Measurements from ENCODE around the gene C17orf78. TPM values are rescaled to one million over a fixed set of nuclear protein-coding genes. Genes with fewer than 3 reads are reported as not detected.
"Not testable (repeated sequence)": the region's sequence is repeated elsewhere in the genome, so short reads cannot be mapped to it uniquely, and the experiment has no call there.

C17orf78 gene
- total RNA-seq: not detected in 2 replicates

DNA sequence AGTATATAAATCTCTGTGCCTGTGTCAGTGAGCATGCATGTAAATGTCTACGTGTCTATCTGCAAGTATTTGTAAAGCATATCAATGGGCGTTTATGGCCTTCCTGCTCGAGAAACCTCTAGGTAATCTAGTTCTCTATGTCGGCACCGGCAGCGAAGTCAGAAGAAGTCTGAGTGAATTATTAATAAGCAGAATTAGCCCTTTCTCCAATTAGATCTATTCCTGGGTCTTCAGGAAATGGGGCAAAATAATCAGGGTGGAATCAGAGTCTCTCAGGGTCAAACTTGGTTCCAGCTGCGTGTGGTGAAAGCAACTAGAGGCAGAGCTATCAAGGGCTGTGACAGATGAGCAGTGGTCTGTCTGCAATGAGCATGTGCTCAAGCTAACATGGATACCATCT is at the start of gene C17orf78:
Gene C17orf78, plus strand, starts transcription at position 280 of the 400 bp plus-strand sequence. Its CDS starts 108 bp downstream, at position 388.
- no peak for DNase-seq (ENCODE audit: low spot score)
- Mint-ChIP-seq H3K4me3 (no peak within 1 kb of the TSS), H3K36me3 (ENCODE audit: low read depth) (no peaks in the 10 kb centered on the region), H3K27me3 (ENCODE audit: insufficient read depth) (no peaks in the 10 kb centered on the region), H3K4me1 (ENCODE audit: low read depth) (peaks cover 8% of the 10 kb centered on the region), H3K9me3 (no peaks in the 10 kb centered on the region), H3K27ac (no peak within 1 kb of the TSS)
- intact Hi-C loops (cut with micrococcal nuclease): loop anchor here (10.0 kb wide), 2 partner anchors 111 to 439 kb away; no protein-coding TSS in a partner anchor

DNA sequence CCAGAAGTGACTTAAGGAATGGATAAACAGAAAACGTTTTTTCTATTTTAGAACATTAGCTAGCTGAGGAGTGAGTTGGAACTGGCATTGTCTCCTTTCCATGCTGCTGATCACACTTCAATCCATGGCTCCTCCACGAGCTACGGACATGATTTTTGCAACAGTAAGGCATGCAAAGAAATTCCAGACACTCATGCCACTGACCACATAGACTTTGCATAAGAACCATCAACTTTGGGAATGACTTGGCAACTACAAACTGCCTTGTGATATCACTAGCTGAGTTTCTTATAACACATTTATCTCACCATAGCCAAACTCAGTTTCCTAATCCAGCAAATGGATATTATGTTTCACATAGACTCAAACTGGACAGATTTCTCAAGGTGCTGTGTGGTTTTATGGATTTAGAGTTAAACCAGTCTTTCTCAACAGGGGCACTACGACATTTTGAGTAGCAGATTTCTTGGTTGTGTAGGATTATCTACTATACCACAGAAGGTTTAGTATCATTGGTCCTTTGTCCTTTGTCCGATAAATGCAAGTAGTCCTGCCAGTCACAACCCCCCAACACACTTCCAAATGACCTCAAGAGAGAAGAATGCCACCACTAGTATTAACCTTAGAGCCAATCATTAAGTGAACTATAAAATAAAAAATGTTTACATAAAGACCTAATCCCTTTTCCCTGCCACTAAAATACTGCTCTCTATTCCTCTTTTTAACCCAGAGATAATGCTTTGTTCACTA is 48.3 kb upstream of the C17orf78 start:
- Mint-ChIP-seq H3K9me3 (no peaks in the 10 kb centered on the region), H3K27ac (no peak overlapping the region), H3K4me3 (no peak overlapping the region), H3K4me1 (ENCODE audit: low read depth) (no peaks in the 10 kb centered on the region), H3K36me3 (ENCODE audit: low read depth) (peaks cover 20% of the 10 kb centered on the region), H3K27me3 (ENCODE audit: insufficient read depth) (no peaks in the 10 kb centered on the region)
- DNase-seq (ENCODE audit: low spot score): no peak
- intact Hi-C loops (cut with micrococcal nuclease): no loop called here

DNA sequence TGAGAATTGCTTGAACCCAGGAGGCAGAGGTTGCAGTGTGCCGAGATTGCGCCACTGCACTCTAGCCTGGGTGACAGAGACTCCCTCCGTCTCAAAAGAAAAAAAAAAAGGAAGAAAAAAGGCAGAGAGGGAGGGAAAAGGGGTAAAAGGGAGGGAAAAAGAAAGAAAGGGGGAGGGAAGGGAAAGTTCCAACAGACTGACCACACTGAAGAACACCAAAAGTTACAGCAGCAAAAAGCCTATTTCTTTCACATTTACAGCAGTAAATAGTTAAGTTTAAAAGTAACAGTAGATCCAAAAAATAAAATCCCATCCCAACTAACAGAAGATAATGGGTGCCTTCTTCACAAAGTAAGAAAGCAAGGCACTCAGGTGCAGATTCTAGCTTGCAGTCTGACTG is 36.9 kb upstream of the C17orf78 start:
- no peaks in the 10 kb centered on the region for H3K9me3 Mint-ChIP-seq
- H3K4me3 Mint-ChIP-seq: no peak overlapping the region
- no peak overlapping the region for H3K27ac Mint-ChIP-seq
- peaks cover 15% of the 10 kb centered on the region for H3K36me3 Mint-ChIP-seq (ENCODE audit: low read depth)
- DNase-seq (ENCODE audit: low spot score): no peak
- H3K4me1 Mint-ChIP-seq (ENCODE audit: low read depth): no peaks in the 10 kb centered on the region
- H3K27me3 Mint-ChIP-seq (ENCODE audit: insufficient read depth): no peaks in the 10 kb centered on the region
- intact Hi-C loops (cut with micrococcal nuclease): no loop called here

DNA sequence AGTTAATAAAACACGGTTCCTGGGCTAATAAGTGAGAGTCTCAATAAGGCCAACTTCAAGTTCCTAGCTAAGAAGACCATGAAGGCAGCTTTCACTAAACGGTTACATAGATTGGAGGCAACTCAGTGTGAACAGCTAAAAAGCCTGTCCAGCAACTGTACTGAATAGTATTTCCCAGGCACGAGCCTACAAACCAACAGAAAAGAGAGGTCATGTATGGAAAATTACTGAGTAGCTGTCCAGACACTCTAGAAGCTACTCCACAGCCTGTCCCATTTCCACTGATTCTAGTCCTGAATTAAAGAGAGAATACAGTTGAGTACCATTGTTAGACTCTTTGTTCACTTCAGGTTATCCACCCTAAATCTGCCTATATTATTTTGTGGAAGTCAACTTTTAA is 36.5 kb upstream of the C17orf78 start:
- Mint-ChIP-seq H3K27me3 (ENCODE audit: insufficient read depth) (no peaks in the 10 kb centered on the region), H3K36me3 (ENCODE audit: low read depth) (peaks cover 13% of the 10 kb centered on the region), H3K27ac (no peak overlapping the region), H3K4me1 (ENCODE audit: low read depth) (peaks cover under 1% of the 10 kb centered on the region), H3K4me3 (no peak overlapping the region), H3K9me3 (no peaks in the 10 kb centered on the region)
- DNase-seq (ENCODE audit: low spot score): no peak
- intact Hi-C loops (cut with micrococcal nuclease): no loop called here

DNA sequence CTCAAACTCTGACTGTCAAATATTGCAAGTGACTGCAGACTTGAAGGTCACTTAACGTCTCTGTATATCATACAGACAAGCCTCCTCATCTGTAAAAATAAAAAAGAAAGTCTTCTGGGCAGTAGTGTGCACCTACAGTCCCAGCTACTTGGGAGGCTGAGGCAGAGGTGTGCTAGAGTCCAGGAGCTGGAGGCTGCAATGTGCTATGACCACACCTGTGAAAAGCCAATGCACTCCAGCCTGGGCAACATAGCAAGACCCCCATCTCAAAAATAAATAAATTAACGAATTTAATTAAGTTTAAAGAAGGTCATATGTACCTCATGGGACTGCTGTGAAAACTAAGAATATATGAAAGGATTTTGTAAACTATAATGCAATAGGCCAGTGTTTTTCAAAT is 35.0 kb upstream of the C17orf78 start:
- no peaks in the 10 kb centered on the region for H3K27me3 Mint-ChIP-seq (ENCODE audit: insufficient read depth)
- no peaks in the 10 kb centered on the region for H3K9me3 Mint-ChIP-seq
- no peak overlapping the region for H3K27ac Mint-ChIP-seq

DNA sequence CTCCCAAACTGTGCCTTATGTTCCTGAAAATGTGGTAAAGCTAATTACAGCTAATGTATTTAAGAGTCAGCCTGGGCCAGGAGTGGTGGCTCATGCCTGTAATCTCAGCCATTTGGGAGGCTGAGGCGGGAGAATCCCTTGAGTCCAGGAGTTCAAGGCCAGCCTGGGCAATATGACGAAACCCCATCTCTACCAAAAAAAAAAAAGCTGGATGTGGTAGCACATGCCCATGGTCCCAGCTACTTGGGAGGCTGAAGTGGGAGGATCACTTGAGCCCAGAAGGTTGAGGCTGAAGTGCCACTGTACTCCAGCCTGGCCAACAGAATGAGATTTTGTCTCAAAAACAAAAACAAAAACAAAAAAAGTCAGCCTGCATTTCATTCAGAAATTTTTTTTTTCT is 33.2 kb upstream of the C17orf78 start:
- no peak overlapping the region for H3K27ac Mint-ChIP-seq
- no peak overlapping the region for H3K4me3 Mint-ChIP-seq
- peaks cover 22% of the 10 kb centered on the region for H3K36me3 Mint-ChIP-seq (ENCODE audit: low read depth)
- intact Hi-C loops (cut with micrococcal nuclease): no loop called here
- DNase-seq (ENCODE audit: low spot score): no peak
- H3K9me3 Mint-ChIP-seq: no peaks in the 10 kb centered on the region
- peaks cover 22% of the 10 kb centered on the region for H3K4me1 Mint-ChIP-seq (ENCODE audit: low read depth)
- H3K27me3 Mint-ChIP-seq (ENCODE audit: insufficient read depth): no peaks in the 10 kb centered on the region

More for the DNA sequence above, 35.0 kb upstream of the C17orf78 start:
- DNase-seq (ENCODE audit: low spot score): no peak
- Mint-ChIP-seq H3K4me3 (no peak overlapping the region), H3K4me1 (ENCODE audit: low read depth) (peaks cover 13% of the 10 kb centered on the region), H3K36me3 (ENCODE audit: low read depth) (peaks cover 21% of the 10 kb centered on the region)
- intact Hi-C loops (cut with micrococcal nuclease): no loop called here

DNA sequence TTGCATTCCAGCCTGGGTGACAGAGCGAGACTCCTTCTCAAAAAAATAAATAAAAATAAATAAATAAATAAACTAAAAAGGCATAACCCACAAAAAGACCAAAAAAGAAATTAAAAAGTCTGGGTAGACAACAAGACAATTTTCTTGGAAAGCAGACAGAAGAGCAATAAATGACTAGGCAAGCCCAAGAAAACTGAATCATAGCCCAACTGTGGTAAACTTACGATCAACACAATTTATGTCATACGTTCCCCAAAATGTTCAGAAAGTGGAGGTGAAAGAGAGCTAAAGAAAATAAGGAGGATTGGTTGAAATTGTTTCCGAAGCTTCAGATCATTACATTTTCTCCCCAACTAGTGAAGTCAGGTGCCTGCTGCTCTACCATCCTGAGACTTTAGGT is 31.3 kb upstream of the C17orf78 start:
- no peaks in the 10 kb centered on the region for H3K9me3 Mint-ChIP-seq
- intact Hi-C loops (cut with micrococcal nuclease): loop anchor here (2.0 kb wide), 1 partner anchor 14 kb away; no protein-coding TSS in a partner anchor
- H3K27me3 Mint-ChIP-seq (ENCODE audit: insufficient read depth): no peaks in the 10 kb centered on the region
- H3K27ac Mint-ChIP-seq: peak overlapping the region; percentile 29
- peaks cover 18% of the 10 kb centered on the region for H3K36me3 Mint-ChIP-seq (ENCODE audit: low read depth)
- peaks cover 22% of the 10 kb centered on the region for H3K4me1 Mint-ChIP-seq (ENCODE audit: low read depth)
- DNase-seq (ENCODE audit: low spot score): no peak
- no peak overlapping the region for H3K4me3 Mint-ChIP-seq

DNA sequence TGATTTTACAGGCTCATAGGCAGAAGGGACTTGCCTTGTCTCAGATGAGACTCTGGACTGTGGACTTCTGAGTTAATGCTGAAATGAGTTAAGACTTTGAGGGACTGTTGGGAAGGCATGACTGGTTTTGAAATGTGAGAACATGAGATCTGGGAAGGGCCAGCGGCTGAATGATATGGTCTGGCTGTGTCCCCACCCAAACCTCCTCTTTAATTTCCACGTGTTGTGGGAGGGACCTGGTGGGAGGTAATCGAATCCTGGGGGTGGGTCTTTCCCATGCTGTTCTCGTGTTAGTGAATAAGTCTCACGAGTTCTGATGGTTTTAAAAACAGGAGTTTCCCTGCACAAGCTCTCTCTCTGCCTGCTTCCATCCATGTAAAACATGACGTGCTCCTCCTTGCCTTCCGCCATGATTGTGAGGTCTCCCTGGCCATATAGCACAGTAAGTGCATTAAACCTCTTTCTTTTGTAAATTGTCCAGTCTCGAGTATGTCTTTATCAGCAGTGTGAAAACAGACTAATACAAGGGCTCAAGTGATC is 28.9 kb upstream of the C17orf78 start:
- H3K27ac Mint-ChIP-seq; DNase-seq (ENCODE audit: low spot score); H3K9me3 Mint-ChIP-seq; H3K4me3 Mint-ChIP-seq; H3K27me3 Mint-ChIP-seq (ENCODE audit: insufficient read depth); intact Hi-C loops (cut with micrococcal nuclease): not testable (repeated sequence)
- H3K4me1 Mint-ChIP-seq (ENCODE audit: low read depth): peaks cover 22% of the 10 kb centered on the region
- peaks cover 15% of the 10 kb centered on the region for H3K36me3 Mint-ChIP-seq (ENCODE audit: low read depth)

DNA sequence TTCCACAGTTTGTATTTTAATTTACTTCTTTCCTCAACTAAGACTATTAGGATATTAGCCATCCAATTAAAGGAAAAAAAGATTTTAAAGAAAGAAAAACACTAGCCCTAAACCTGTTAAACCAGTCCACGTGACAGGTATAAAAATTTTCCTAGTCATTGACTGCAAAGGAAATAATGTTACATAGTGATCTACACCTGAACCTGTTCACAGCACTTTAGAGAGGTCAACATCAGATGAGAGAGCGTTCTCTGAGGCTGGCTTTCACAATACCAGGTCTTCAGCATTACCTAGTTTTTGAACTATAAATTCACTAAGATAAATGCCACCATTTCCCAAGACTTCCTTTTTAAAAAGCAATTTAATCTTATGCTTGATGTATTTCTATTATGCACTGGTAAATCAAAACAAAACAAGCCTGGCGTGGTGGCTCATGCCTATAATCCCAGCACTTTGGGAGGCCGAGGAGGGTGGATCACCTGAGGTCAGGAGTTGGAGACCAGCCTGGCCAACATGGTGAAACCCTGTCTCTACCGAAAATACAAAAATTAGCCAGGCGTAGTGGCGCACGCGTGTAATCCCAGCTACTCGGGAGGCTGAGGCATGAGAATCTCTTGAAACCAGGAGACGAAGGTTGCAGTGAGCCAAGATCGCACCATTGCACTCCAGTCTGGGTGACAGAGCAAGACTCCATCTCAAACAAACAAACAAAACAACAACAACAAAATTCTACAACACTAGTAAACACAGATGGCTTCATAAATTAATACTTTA is 18.8 kb upstream of the C17orf78 start:
- H3K36me3 Mint-ChIP-seq (ENCODE audit: low read depth): peaks cover 17% of the 10 kb centered on the region
- peaks cover 32% of the 10 kb centered on the region for H3K4me1 Mint-ChIP-seq (ENCODE audit: low read depth)
- H3K27ac Mint-ChIP-seq; DNase-seq (ENCODE audit: low spot score); H3K27me3 Mint-ChIP-seq (ENCODE audit: insufficient read depth); H3K9me3 Mint-ChIP-seq: not testable (repeated sequence)
- intact Hi-C loops (cut with micrococcal nuclease): loop anchor here (10.0 kb wide), 1 partner anchor 1388 kb away; the partner anchor contains the start of gene PCGF2
- peak overlapping the region; percentile 98 for H3K4me3 Mint-ChIP-seq

DNA sequence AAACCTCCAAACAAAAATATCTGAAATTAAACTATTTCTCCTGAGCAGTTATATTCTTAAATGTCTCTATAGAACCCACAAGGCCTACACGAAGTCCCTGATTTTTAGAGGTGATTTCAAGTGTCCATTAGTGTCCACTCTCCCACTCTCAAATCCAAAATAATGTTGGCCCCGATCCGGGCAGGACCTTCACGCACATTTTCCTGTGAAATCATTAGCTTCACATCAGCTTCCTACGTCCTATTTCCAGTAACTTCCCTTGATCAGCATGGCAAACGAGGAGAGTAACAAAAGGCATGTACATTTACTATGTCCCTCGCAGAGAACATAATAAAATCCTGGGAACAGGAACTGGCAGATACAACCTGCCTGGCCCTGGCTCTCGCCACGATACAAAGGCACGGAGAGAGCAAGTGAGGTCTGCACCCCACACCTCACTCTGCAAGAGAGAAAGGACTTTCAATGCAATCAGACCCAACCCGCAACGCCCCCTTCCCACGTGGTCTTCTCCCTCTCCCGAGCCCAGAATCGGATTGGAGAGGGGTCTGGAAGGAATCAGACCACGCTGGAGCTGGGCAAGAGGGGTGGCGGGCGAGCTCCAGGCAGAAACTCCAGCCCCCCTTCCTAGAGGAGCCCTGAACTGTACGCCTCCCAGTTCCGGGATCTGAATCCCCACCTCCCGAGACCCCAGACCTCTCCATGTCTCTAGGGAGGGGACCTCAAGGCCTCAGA is 17.5 kb upstream of the C17orf78 start:
- DNase-seq (ENCODE audit: low spot score): peak; percentile 11
- Mint-ChIP-seq H3K36me3 (ENCODE audit: low read depth) (peaks cover 17% of the 10 kb centered on the region), H3K27ac (peak overlapping the region; percentile 92), H3K4me1 (ENCODE audit: low read depth) (peaks cover 32% of the 10 kb centered on the region), H3K27me3 (ENCODE audit: insufficient read depth) (no peaks in the 10 kb centered on the region), H3K9me3 (no peaks in the 10 kb centered on the region), H3K4me3 (peak overlapping the region; percentile 98)
- intact Hi-C loops (cut with micrococcal nuclease): loop anchor here (2.0 to 10.0 kb wide), 5 partner anchors 13 to 1387 kb away; partner anchors contain the start of genes DUSP14, PCGF2, SOCS7 and SYNRG

DNA sequence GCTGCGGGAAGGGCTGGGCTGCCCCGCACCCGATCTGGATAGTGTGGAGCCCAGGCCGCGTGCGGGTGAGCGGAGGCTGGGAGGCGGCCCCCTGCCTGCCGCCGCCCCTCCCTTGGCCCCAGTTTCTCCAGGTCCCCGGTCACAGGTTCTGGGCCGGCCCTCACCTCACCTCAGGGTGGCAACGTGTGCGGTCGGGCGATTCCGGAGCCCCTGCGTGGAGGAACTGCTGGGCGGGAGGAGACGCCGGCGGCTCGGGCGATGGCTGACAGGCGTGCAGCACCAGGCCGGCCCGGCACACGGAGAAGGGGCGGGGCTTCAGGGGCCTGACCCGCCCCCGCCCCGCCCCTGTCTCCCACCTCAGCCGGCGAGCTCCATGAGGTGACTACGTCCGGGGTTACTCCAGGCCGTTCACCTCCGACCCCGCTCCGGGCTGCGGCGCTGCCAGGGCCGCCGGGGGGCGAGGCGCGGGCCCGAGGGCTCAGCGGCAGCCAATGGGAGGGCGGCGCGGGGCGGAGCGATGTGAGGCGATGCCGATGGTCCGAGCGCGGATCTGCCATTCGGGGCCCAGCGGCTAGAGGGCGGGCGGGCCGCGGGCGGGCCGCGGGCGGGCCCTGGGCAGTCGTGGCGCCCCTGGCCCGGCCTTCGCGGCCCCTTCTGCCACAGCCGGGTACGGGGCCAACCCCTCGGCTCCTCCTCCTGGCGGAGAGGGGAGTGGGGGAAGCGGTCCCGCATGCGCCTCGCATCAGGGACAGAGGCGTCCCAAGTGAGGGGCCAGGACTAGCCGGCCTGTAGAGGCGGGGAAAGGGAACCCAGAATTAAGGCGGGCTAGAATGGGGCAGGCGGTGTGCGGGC is 16.7 kb upstream of the C17orf78 start:
- intact Hi-C loops (cut with micrococcal nuclease): loop anchor here (1.0 to 10.0 kb wide), 7 partner anchors 14 to 1386 kb away; partner anchors contain the start of genes ACACA, DUSP14, PCGF2 and SOCS7
- peak overlapping the region; percentile 98 for H3K4me3 Mint-ChIP-seq
- H3K27ac Mint-ChIP-seq: peak overlapping the region; percentile 92
- H3K4me1 Mint-ChIP-seq (ENCODE audit: low read depth): peaks cover 32% of the 10 kb centered on the region
- H3K36me3 Mint-ChIP-seq (ENCODE audit: low read depth): peaks cover 17% of the 10 kb centered on the region
- peak; percentile 90 for DNase-seq (ENCODE audit: low spot score)
- H3K27me3 Mint-ChIP-seq (ENCODE audit: insufficient read depth): no peaks in the 10 kb centered on the region
- H3K9me3 Mint-ChIP-seq: no peaks in the 10 kb centered on the region

Measured in activated T-helper 1 cell treated with anti-CD3 and anti-CD28 coated beads, Interleukin-12 subunit alpha, Interleukin-12 subunit beta, Interleukin-2, Interleukin-4 antibody, amounts not matched to agents 30 ng/mL and 10 ng/mL and 1 ng/mL, durations not matched to agents 14 hours and 24 hours and 36 hours (primary cell).